ENCODE measurements around the gene ATXN10.

The ATXN10 gene

GRCh38 chr22:45823336-45823735 is 151.7 kb downstream of the ATXN10 start:
- DNase-seq (ENCODE audit: low read depth in 2 of 2): no peak

- no peak for DNase-seq (ENCODE audit: low read depth in 2 of 2)
These were observed 154.9 kb downstream of the ATXN10 start for GRCh38 chr22:45826520-45826919.

- DNase-seq (ENCODE audit: low read depth in 2 of 2): no peak
These were observed 157.2 kb downstream of the ATXN10 start for GRCh38 chr22:45828841-45829240.

GRCh38 chr22:45830531-45831245 is 159.1 kb downstream of the ATXN10 start:
- no peak for DNase-seq (ENCODE audit: low read depth in 2 of 2)

GRCh38 chr22:45831394-45831793 is 159.8 kb downstream of the ATXN10 start:
- DNase-seq (ENCODE audit: low read depth in 2 of 2): no peak

- no peak for DNase-seq (ENCODE audit: low read depth in 2 of 2)
These were observed 160.5 kb downstream of the ATXN10 start for GRCh38 chr22:45832180-45832579.

GRCh38 chr22:45832959-45833580 is 161.4 kb downstream of the ATXN10 start:
- no peak for DNase-seq (ENCODE audit: low read depth in 2 of 2)

GRCh38 chr22:45833613-45834012 is 162.0 kb downstream of the ATXN10 start:
- no peak for DNase-seq (ENCODE audit: low read depth in 2 of 2)

- no peak for DNase-seq (ENCODE audit: low read depth in 2 of 2)
These were observed 162.6 kb downstream of the ATXN10 start for GRCh38 chr22:45834241-45834640.

GRCh38 chr22:45834795-45835194 is 163.2 kb downstream of the ATXN10 start:
- no peak for DNase-seq (ENCODE audit: low read depth in 2 of 2)

- DNase-seq (ENCODE audit: low read depth in 2 of 2): no peak
These were observed 165.0 kb downstream of the ATXN10 start for GRCh38 chr22:45836418-45837169.

- no peak for DNase-seq (ENCODE audit: low read depth in 2 of 2)
These were observed 165.9 kb downstream of the ATXN10 start for GRCh38 chr22:45837508-45837907.

- DNase-seq (ENCODE audit: low read depth in 2 of 2): no peak
These were observed 166.8 kb downstream of the ATXN10 start for GRCh38 chr22:45838305-45838887.

GRCh38 chr22:45840483-45840882 is 168.8 kb downstream of the ATXN10 start:
- no peak for DNase-seq (ENCODE audit: low read depth in 2 of 2)

- DNase-seq (ENCODE audit: low read depth in 2 of 2): no peak
These were observed 170.8 kb downstream of the ATXN10 start for GRCh38 chr22:45842291-45842991.

GRCh38 chr22:45843031-45843430 is 171.4 kb downstream of the ATXN10 start:
- no peak for DNase-seq (ENCODE audit: low read depth in 2 of 2)

GRCh38 chr22:45843986-45844385 is 172.4 kb downstream of the ATXN10 start:
- DNase-seq (ENCODE audit: low read depth in 2 of 2): no peak

- no peak for DNase-seq (ENCODE audit: low read depth in 2 of 2)
These were observed 173.4 kb downstream of the ATXN10 start for GRCh38 chr22:45845076-45845487.

- DNase-seq (ENCODE audit: low read depth in 2 of 2): no peak
These were observed 175.3 kb downstream of the ATXN10 start for GRCh38 chr22:45846952-45847351.

GRCh38 chr22:45848904-45849303 is 177.3 kb downstream of the ATXN10 start:
- no peak for DNase-seq (ENCODE audit: low read depth in 2 of 2)

GRCh38 chr22:45852826-45853225 is 181.2 kb downstream of the ATXN10 start:
- DNase-seq (ENCODE audit: low read depth in 2 of 2): no peak

GRCh38 chr22:45855961-45856360 is 184.3 kb downstream of the ATXN10 start:
- DNase-seq (ENCODE audit: low read depth in 2 of 2): no peak

Data from stimulated activated CD4-positive, alpha-beta T cell treated with anti-CD3 and anti-CD28 coated beads, Interleukin-4, amount 100 ng/mL, for 48 hours (primary cell).